Measurements from ENCODE around the gene ZNF12.
"Not testable (repeated sequence)": the region's sequence is repeated elsewhere in the genome, so short reads cannot be mapped to it uniquely, and the experiment has no call there.

ZNF12 gene

GRCh38 chr7:6706666-6707407, at the start of gene ZNF12:
TSS of gene ZNF12 (minus strand) at chr7:6706947. CDS start at chr7:6705173, 1,774 bp downstream.
- peak; percentile 85 to 93 (median 90) for DNase-seq

- not testable (repeated sequence) for DNase-seq
Observed at GRCh38 chr7:6753964-6754363, 47.2 kb upstream of the ZNF12 start, which contains the start of gene RSPH10B2. TSS of gene RSPH10B2 (plus strand) at chr7:6754103. CDS start at chr7:6757678, 3,575 bp downstream.

DNA sequence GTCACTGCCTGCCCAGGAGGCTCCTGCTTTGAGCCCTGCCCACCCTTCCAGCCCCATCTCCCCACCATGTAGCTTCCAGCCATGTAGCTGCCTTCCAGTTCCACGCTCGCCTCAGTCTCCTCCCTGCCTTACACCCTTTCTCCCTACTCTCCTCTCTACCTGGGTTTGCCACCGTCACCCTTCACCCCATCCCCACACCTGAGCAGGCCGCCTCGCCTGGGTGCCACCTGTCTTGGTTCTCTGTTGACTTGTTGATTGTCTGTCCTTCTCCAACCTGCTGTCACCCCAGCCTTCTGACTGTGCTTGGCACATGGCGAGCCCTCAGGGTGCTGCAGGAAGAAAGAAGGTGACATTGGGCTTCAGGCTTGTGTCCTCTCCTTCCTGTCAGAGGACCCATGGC, 43.4 kb upstream of the ZNF12 start:
- DNase-seq: not testable (repeated sequence)

DNA sequence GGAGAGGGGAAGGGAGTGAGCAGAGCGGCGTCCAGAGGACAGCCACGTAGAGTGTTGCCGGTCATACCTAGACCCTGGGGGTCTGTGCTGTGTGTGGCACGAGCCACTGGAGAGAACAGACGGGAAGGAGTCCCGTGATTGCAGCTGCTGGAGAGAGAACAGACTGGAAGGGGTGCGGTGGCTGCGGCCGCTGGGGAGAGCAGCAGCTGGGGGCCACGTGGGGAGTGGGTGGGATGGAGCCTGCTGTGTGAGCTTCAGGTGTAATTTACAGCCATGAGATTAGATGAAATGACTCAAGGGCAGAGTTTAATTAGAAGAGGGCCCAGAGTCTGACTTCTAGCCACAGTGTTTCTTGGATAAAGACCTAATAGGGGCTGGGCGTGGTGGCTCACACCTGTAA, 42.6 kb upstream of the ZNF12 start:
- DNase-seq: not testable (repeated sequence)

DNA sequence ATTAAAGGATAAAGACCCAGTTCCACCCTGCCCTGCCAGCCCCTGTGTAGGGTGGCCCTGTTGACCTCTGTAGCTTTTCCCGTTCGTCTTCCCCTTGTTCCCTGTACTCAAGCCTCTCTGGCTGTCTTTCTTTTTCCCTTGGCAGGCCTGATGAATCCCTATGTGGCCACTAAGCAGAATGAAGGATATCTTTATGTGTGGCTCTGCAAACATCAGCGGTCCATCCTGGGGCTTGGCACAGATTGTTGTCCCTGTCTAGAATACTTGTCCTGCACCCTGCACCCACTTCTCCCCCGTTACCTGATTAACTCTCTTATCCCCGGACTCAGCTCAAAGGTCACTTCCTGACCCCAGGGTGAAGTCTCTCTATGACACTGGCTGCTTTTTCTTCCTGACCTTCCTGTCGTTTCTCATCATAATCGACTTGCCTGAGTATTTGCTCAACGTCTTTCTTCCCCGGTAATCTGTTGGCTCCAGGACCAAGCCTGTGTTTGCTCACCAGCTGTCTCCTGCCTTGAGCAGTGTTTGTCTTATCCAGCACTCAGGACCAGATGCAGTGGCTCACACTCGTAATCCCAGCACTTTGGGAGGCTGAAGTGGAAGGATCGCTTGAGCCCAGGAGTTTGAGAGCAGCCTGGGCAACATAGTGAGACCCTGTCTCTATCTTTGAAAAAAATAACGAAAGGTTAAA, 37.8 kb upstream of the ZNF12 start:
- DNase-seq: not testable (repeated sequence)

- not testable (repeated sequence) for DNase-seq
Observed at GRCh38 chr7:6738415-6738814, 31.7 kb upstream of the ZNF12 start.

DNA sequence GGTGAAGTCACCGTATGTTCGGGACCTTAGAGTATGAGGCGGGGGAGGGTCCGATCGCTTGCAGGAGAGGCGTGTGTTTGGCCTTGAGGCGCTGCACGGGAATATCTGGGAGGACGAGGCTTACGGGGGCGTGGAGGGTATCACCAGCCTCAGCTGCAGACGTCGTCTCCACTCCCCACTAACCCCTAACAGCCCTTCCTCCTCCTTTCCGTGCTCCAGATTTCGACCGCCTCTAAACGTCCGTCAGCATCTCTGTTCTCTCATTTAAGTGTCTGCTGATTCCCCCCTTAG, 23.5 kb upstream of the ZNF12 start:
- DNase-seq: peak in 1 of 6 experiments; percentile 24

- peak; percentile 52 to 77 (median 66) for DNase-seq
Observed at GRCh38 chr7:6729492-6730342, 23.0 kb upstream of the ZNF12 start.

- DNase-seq: not testable (repeated sequence)
Observed at GRCh38 chr7:6728893-6729491, 22.2 kb upstream of the ZNF12 start.

- no peak for DNase-seq
Observed at GRCh38 chr7:6727663-6728062, 20.9 kb upstream of the ZNF12 start.

- not testable (repeated sequence) for DNase-seq
Observed at GRCh38 chr7:6726341-6726740, 19.6 kb upstream of the ZNF12 start.

GRCh38 chr7:6725003-6725402, 18.3 kb upstream of the ZNF12 start:
- DNase-seq: no peak

- DNase-seq: not testable (repeated sequence)
Observed at GRCh38 chr7:6724351-6724750, 17.6 kb upstream of the ZNF12 start.

- DNase-seq: no peak
Observed at GRCh38 chr7:6718124-6718523, 11.4 kb upstream of the ZNF12 start.

GRCh38 chr7:6715898-6716297, 9.2 kb upstream of the ZNF12 start:
- not testable (repeated sequence) for DNase-seq

GRCh38 chr7:6714360-6714759, 7.6 kb upstream of the ZNF12 start:
- DNase-seq: no peak

GRCh38 chr7:6709808-6710207, 3.1 kb upstream of the ZNF12 start:
- DNase-seq: no peak

- no peak for DNase-seq
Observed at GRCh38 chr7:6708304-6708703, 1.6 kb upstream of the ZNF12 start.

DNA sequence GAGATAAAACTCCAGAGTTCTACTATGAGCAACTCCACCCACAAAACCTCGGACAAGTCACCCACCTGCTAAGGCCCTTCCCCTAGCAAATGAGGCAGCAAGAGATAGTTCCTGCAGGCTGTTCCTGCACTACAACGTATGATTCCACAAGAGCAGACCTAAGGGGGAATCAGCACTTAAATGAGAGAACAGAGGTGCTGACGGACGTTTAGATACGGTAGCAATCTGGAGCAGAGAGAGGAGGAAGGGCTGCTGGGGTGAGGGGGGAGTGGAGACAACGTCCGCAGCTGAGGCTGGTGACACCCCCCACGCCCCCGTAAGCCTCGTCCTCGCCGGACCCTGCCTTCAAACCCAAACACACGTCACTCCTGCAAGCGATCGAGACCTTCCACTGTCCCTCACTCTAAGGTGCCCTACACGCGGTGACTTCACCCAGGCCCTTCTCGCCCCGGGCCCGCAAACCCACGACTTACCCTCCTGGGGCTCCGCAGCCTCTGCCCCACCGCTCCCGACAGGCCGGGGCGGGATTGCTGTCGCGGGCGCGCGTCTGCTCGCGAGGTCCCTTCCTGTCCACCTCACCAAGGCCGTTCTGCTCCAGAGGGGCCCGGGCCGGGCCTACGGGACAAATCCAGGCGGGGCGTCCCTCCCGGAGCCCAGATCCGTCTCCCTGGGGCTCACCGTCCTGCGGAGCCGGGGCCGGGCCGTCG, 635 bp downstream of the ZNF12 start:
- peak in 3 of 6 experiments; percentile 25 to 57 (median 53) for DNase-seq

DNA sequence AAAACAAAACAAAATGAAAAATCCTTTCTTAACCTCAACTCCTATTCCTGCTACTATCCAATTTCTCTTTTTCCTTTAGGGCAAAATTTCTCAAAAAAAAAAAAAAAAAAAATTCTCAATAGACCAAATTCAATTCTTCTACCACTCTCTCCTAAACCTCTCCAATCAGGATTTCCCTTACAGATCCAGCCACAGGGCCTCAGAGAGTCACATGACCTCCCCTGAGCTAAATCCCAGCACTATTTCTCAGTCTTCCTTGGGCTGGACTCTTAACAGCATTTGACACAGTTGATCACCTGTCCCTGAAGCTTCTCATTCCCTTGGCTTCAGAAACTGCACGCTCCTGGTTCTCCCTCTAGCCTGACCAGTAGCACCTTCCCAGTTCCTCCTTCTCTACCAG, 4.9 kb downstream of the ZNF12 start:
- no peak for DNase-seq

DNA sequence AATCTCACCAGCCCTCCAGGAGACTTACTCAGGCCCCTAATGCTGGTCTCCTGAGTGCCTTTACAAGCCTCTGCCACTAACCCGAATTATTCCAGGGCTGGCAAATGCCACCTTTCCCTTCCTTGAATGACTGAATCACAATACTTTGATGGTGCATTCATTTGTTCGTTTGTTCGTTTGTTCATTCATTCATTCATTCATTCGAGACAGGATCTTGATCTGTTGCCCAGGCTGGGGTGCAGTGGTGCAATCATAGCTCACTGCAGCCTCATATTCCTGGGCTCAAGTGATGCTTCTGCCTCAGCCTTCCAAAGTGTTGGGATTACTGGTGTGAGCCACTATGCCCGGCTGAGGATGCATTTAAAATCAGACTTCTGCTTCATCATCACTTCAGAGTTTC, 6.0 kb downstream of the ZNF12 start:
- no peak for DNase-seq

- DNase-seq: no peak
Observed at GRCh38 chr7:6691609-6692106, 15.1 kb downstream of the ZNF12 start.
